Caki2 (cell line): Measurements from ENCODE around the gene RBM17. TPM values are rescaled to one million over a fixed set of nuclear protein-coding genes. Genes with fewer than 3 reads are reported as not detected.
"Not testable (repeated sequence)": the region's sequence is repeated elsewhere in the genome, so short reads cannot be mapped to it uniquely, and the experiment has no call there.

Source experiments
- DNase-seq: peaks from one replicate; pipeline ENCODE4 v3.0.0-alpha.2; 2015; ENCODE audit warnings: low read depth
- in situ Hi-C: cut with HindIII; loops from 2 replicates; pipeline ENCODE4 v1.10.0; 2016; ENCODE audit warnings: low sequenced_read_pairs, low pct_unique_long_range_greater_than_20kb, mixed read lengths
- total RNA-seq: library from RNA; depleted of rRNA; stranded (reverse); fragments of >200 nt; shearing (Covaris generic); gene quantifications from 2 replicates; pipeline ENCODE4 v1.2.3, GENCODE V29; 2014; ENCODE audit warnings: low replicate concordance

Gene RBM17
- total RNA-seq, 1 experiment from 2014 or later = 17.9 TPM

DNA sequence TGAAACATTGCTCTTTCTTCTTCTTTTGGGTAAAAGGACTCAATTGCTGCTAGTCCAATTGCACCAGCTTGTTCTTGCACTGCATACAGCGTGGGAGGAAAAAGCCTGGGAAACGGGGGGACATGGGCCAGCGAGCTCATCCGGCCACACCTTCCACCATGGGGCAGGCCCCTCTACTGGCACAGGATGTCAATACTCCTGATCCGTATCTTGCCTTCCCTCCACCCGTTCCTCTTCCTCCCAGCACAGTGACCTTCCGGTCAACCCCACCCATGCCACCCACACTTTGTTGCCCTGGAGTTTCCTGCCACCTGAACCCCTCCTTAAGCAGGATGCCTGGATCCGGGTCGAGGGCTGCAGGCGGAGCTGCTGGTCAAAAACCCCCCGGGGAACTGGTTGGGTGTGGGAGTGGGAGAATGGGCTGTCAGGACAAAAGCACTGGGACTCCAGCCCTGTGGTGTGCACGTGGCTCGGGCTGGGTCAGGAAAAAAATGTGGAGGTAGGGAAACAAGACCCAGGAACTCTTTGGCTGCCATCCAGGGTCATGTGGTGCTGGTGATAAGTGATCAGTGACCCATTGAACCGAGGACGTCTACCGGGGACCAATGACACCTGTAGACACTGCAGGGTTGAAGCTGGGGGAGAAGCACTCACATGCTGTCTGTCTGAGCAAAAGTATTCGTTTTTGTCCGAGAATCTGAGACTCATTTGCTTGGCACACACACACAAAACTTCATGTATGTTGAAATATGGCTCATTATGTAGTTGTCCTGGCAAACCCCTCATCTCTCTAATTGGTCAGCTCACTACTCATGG lies 34.8 kb upstream of the RBM17 start:
- in situ Hi-C loops = no loop called here
- peak; percentile 67 for DNase-seq

DNA sequence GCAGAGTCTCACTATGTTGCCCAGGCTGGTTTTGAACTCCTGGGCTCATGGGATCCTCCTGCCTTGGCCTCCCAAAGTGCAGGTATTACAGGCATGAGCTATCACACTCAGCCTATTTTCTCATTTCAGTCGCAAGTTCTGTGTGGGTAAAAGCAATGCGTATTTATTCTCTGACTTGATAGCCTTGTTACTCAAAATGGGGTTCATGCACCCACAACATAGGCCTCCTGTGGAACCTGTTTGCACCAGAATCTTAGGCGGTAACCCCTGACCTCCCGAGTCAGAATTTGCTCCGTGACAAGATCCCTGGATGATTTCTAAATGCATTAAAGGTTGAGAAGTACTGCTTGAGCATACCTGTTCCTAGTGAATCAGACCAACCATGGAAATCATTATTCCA lies 34.0 kb upstream of the RBM17 start:
- in situ Hi-C loops = no loop called here
- DNase-seq = no peak

DNA sequence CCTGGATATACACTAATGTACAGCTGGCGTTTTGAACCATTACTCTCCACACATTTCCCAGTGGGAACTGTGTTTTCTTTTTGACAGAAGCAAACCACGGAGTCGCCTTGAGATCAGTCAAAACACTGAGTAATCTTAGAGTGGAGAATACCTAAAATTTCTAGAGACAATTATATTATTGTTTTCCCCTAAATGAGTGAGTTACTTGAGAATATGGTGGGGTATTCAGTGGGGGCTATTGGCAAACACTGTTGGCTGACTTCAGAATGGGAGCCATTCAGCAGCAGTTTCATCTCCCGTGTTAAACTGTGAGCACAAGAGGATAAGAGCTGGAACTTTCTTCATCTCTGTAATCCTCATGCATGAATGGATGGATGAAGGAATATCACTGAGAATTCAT lies 32.9 kb upstream of the RBM17 start:
- in situ Hi-C loops = no loop called here
- DNase-seq = peak; percentile 13

DNA sequence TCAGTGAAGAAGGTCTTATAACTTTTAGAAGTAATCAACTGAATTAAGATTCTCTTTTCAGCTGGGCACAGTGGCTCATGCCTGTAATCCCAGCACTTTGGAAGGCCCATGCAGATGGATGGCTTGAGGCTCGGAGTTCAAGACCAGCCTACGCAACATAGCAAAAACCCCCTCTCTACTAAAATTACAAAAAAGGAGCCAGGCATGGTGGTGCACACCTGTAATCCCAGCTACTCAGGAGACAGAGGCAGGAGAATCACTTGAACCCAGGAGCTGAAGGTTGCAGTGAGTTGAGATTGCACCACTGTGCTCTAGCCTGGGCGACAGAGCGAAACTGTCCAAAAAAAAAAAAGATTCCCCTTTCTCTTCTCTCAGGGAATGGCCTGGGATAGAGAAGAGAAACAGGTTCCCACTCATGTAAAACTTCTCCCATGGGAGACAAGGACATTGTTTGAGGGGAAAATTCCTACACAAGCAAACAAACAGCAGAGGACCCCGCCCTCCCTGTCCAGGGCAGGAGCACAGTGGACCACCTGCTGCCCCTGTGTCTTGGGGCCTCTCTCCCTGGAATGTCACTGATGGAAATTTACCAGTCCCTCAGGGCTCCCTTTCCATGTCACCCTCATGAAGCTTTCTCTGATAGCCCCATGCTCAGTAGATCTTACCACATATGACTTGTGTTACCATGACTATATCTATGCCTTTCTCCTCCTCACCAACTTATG lies 32.3 kb upstream of the RBM17 start:
- DNase-seq = no peak
- in situ Hi-C loops = no loop called here

DNA sequence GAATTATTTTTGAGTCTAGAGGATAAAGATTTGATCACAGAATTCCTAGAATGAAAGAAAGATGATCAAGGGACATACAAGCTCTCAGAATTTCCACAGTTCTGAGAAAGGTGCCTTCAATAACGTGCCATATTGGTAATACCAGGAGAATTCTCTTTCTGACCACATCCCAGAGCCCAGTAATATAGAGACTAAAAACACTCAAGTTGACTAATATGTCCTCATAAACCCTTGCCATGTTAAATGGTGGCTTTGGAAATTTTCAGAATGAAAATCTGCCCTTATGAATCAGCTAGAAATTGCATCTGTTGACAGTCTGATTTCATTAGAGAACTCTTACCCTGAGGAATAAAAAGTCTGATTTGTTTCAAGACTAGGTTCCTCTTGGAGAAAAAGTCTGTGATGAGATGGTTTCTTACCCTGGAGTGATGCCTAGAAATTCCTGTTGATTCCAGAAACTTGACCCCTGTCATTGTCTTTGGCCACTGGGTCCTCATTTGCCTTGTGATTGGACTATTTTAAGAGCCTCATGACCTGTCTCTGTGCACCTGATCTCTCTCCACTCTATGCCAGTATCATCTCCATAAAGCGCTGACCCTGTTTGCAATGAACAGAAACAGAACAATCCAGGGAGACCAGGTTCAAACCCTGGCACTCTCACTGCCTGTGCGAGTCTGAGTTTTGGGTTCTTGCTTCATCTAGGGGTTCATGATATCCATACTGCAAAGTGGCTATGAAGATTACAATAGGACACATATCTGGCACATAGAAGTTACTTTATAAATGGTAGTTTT lies 30.0 kb upstream of the RBM17 start:
- in situ Hi-C loops = no loop called here
- DNase-seq = no peak

DNA sequence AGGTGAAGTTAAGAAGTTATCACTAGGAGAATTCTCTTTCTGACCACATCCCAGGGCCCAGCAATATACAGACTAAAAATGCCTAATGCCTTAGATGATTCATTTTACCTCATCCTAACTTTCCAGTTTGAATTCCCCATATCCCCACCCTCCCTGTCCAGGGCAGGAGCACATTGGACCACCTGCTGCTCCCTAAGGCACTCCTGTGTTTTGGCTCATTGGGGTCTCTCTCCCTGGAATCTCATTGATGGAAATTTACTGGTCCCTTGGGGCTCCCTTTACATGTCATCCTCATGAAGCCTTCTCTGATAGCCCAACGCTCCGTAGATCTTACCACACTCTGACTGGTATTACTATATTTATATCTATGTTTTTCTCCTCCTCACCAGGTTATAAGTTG lies 29.3 kb upstream of the RBM17 start:
- in situ Hi-C loops = no loop called here
- no peak for DNase-seq

DNA sequence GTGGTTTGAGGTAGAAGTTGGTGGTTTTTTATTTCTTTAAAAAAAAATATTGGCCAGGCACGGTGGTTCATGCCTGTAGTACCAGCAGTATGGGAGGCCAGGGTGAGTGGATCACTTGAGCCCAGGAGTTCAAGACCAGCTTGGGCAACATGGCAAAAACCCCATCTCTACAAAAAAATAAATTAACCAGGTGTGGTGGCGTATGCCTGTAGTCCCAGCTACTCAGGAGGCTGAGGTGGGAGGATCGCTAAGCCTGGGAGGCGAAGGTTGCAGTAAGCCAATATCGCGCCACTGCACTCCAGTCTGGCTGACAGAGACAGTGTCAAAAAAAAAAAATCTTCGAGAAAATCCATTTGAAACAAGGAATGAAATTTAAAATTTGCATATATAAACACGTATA lies 27.8 kb upstream of the RBM17 start:
- DNase-seq = no peak
- in situ Hi-C loops = no loop called here

DNA sequence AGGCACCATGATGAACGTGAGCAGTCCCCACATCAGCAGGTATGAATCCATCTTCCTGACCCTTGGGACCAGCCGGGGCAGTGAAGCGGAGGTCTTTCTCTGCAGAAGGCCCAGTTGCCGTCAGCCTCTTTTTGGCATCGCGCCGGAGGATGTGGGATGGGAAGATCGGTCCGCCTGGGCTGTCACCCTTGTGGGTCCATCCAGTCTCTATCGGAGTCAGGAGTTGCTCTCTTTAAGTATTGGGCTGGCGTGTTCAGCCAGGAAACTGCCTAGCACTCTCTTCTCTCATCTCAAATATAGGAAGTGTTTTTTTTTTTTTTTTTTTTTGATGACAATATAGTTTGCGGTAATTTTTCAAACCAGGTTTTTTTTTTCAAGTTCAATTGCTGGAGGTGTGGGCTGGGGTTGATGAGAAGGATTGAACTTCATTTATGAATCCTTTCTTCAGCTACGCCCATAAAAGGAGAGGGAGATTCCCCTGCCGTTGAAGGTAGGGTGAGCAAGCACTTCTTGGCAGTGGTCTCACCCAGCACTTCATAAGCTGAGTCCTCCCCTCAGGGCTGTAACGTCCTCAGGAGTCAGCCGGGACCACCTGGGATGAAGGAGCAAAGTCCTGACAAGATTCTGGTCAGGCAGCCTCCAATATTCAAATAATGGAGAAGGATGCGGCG lies 26.6 kb upstream of the RBM17 start, which contains the start of gene IL2RA:
IL2RA (minus strand) TSS at position 267 of the 671 bp plus-strand sequence; CDS start at position 51, 216 bp downstream.
- in situ Hi-C loops = no loop called here

DNA sequence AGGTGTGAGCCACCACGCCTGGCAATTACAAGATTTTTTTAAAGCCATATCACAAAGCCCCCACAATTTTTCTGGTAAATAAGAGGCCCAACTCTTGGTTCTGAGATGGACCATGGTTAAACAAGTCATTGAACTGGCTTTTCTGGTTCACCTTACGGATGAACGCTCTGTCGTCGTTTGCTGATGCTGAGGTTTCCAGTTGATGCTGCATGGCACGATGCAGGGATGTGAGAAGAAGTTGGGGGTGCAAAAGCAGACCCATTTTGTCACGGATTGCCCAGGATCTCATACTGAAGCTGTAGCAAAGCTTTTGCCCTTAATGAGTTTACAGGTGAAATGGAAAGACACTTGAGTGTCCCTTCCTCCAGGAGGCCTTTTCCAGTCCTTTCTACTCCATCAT lies 24.7 kb upstream of the RBM17 start:
- DNase-seq = no peak
- in situ Hi-C loops = no loop called here

More for the DNA sequence above, 26.6 kb upstream of the RBM17 start, which contains the start of gene IL2RA:
- DNase-seq = no peak

DNA sequence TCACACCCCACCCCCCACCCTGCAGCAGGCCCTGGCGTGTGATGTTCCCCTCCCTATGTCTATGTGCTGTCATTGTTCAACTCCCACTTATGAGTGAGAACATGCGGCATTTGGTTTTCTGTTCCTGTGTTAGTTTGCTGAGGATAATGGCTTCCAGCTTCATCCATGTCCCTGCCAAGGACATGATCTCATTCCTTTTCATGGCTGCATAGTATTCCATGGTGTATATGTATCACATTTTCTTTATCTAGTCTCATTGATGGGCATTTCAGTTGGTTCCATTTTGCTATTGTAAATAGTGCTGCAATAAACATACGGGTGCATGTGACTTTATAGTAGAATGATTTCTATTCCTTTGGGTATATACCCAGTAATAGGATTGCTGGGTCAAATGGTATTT lies 24.1 kb upstream of the RBM17 start:
- DNase-seq, in situ Hi-C loops: not testable (repeated sequence)

DNA sequence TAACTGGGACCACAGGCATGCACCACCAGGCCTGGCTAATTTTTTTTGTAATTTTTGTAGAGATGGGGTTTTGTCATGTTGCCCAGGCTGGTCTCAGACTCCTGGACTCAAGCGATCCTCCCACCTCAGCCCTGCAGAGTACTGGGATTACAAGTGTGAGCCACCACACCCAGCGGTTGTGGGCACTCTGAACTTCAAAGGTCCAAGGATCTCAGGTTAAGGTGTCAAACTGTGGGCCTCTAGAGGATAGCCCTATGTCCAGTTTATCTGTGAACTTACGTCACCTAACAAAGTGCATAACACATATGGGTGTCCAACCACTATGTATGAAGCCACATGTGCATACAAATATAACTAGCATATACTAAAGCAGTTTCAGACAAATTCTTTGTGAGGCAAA lies 23.4 kb upstream of the RBM17 start:
- in situ Hi-C loops = no loop called here
- no peak for DNase-seq

DNA sequence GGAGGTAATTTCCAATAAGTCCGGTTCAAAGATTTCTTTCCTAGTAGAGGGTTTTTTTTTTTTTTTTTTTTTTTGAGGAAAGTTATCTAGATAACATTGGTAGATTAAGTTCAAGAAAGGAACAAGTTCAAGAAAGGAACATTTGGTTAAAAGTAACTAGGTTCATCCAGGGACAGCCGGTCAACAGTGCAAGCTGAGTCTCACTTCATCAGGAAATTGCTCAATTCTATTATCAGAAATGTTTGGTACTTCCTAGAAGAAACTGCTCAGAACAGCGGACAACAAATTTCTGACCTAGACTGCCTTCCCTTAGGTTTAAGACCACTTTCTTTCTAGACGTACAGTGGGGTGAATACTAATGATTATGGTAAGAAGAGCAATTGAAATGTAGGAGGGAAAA lies 23.0 kb upstream of the RBM17 start:
- in situ Hi-C loops = no loop called here
- no peak for DNase-seq

DNA sequence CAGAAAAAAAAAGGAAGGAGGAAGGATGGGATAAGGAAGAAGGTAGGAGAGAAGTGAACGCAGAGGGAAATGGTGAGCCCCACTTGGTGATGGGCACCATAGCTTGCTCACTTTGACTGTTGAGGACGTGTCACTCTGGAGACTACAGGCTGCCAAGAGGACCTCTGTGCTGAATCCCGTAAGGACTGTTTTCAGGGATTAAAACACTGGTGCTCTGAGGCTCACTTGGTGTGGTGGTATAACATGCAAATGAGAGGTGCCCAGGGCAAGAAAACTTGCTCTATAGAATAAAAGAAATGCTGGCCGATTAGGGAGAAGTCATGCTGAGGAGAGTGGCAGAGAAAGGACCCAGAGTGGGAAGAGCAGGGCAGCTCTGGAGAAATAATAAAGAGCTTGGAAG lies 21.4 kb upstream of the RBM17 start:
- DNase-seq = no peak
- in situ Hi-C loops = no loop called here

DNA sequence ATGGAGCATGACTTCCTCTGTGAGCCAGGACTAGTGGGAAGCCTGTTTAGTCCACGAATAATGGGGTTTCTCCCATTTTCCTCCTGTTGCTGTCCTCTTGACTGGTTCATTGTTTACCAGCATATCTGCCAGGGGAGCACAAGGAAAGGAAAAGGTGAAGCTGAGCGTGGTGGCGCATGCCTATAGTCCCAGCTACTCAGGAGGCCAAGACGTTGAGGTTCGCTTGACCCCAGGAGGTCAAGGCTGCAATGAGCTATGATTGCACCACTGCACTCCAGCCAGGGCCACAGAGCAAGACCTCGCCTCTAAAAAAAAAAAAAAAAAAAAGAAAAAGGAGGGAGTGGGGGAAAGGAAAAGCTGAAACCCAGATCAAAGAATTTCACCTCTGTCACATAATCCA lies 20.8 kb upstream of the RBM17 start:
- no peak for DNase-seq
- in situ Hi-C loops = no loop called here

DNA sequence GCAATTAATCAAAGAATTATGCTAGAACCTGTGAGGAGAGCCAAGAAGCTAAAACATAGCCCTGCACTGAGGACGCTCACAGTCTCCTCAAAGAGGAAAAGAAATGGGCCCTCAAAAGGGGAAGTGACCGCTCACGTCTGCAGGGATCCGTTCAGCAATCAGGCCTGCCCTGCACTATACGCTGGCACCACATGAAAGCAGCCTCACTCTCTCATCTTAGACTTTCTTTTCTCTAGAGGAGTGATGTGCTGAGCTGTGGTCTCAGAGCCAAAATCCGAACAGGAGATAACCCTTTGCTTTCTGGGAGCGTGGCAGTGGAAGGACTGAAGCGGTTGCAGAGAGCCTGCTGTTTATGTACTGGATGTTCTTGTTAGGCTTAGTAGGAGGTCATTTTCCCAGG lies 20.4 kb upstream of the RBM17 start:
- in situ Hi-C loops = no loop called here
- DNase-seq = no peak

DNA sequence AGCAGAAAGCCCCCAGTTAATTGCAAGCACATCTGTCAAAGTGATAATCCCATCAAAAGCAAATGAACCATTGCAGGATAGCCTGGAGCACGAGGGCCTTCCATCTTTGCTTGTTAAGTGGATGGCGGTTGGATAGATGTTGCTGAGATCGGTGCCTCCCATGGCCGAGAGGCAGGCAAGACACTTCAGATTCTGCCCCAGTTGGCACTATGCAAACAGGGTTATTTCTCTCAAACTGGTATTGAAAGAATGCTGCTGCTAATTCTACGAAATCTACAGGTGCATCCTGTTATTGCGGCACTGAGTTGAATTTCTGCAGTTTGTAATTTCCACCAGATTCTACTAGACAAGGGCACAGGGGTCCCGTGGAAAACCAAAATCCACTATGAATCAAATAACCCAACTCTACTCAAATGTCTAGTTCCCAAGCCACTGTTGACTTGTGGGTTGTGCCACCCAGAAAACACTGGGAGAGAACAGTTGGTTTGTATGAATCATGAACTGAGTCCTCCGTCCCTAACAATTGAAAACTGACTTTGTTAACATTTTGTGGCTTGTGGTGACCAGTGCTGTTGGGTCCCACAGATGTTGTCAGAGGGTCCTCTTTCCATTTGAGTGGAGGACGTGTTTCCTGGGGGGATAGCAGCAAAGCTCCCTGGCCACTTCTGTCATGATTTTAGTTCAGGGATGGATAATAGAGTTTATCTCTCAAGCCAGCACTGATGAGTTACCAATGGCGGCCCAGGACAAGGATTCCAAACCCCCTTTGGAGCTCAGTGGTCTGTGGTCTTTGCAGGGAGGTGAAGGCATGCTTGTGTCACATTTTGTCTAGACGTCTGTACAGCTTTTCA lies 19.5 kb upstream of the RBM17 start:
- in situ Hi-C loops = no loop called here

DNA sequence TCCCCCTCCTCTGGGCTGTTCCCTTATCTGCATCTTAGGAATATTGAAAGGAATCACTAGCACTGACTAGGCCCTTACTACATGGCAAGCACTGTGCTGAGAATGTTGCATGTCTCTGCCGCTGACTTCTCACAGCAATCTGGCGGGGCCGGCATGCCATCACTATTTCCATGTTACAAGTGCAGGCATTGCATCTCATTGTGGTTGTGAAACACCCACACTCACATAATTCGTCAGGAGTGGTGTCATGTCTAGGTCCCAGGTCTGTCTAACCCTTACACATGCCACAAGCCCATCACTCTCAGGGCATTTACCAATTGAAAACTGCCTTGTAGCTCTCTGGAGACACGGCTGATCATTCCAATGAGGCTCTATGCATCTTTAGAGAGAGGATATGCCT lies 18.2 kb upstream of the RBM17 start:
- in situ Hi-C loops = no loop called here
- DNase-seq = no peak

More for the DNA sequence above, 19.5 kb upstream of the RBM17 start:
- DNase-seq = no peak
